ENCODE results near the gene PRKCZ. TPM values are rescaled to one million over a fixed set of nuclear protein-coding genes. Genes with fewer than 3 reads are reported as not detected.

Gene PRKCZ
- total RNA-seq, 1 experiment from 2014 or later = 36.0 TPM

DNA sequence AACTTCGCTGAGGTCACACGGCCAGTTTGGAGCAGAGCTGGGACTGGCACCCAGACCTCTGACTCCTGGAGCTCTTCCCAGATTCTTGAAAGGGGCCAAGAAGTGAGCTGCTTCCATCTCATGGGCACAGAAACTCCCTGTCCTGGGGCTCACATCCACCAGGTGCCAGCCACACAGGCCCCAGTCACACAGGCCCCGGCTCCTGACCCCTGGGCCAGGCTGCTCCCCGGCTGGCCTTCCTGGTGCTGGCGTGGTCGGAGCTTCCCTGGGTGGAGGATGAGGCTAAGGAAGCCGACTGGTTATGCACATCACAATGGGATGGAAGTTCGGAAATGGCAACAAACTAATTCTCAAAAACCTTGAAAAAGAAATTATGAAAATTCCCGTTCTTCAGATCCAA, 34.1 kb upstream of the PRKCZ start:
- no TSS peak for BruUV-seq (replicated peaks)
- H3K27ac ChIP-seq = no peak overlapping the region
- ChIA-PET POLR2A (ENCODE audit: unreplicated experiment) (no interaction called here), CTCF (no interaction called here)
- H3K36me3 ChIP-seq (ENCODE audit: low read depth) = no peaks in the 10 kb centered on the region
- no peak for TF ChIP-seq EZH2 (IDR thresholded peaks at IDR 0.05; ENCODE audit: low read depth)
- TF ChIP-seq, protein P1, sequence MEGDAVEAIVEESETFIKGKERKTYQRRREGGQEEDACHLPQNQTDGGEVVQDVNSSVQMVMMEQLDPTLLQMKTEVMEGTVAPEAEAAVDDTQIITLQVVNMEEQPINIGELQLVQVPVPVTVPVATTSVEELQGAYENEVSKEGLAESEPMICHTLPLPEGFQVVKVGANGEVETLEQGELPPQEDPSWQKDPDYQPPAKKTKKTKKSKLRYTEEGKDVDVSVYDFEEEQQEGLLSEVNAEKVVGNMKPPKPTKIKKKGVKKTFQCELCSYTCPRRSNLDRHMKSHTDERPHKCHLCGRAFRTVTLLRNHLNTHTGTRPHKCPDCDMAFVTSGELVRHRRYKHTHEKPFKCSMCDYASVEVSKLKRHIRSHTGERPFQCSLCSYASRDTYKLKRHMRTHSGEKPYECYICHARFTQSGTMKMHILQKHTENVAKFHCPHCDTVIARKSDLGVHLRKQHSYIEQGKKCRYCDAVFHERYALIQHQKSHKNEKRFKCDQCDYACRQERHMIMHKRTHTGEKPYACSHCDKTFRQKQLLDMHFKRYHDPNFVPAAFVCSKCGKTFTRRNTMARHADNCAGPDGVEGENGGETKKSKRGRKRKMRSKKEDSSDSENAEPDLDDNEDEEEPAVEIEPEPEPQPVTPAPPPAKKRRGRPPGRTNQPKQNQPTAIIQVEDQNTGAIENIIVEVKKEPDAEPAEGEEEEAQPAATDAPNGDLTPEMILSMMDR (conservative IDR thresholded peaks at IDR 0.05) = no peak
- H3F3A ChIP-seq (ENCODE audit: insufficient read depth, low read depth) = peaks cover 3% of the 10 kb centered on the region; the same call in 1 of the 2 replicates
- peaks cover 82% of the 10 kb centered on the region for H3K27me3 ChIP-seq (ENCODE audit: insufficient read depth, low read depth)
- no peak overlapping the region for H2AFZ ChIP-seq
- H3K4me3 ChIP-seq = no peak overlapping the region
- H3K4me1 ChIP-seq (replicated peaks; ENCODE audit: insufficient read depth) = no peaks in the 10 kb centered on the region
- H3K9me2 ChIP-seq (ENCODE audit: insufficient read depth) = no peaks in the 10 kb centered on the region
- intact Hi-C loops (cut with micrococcal nuclease; ENCODE audit: unreplicated experiment) = no loop called here
- no peaks in the 10 kb centered on the region for H3K79me2 ChIP-seq (ENCODE audit: low read depth)
- H3K4me2 ChIP-seq = no peak overlapping the region
- no peaks in the 10 kb centered on the region for H3K9me3 ChIP-seq (ENCODE audit: insufficient read depth, low read depth)
- H4K20me1 ChIP-seq (ENCODE audit: insufficient read depth) = no peaks in the 10 kb centered on the region
- no peak for DNase-seq

DNA sequence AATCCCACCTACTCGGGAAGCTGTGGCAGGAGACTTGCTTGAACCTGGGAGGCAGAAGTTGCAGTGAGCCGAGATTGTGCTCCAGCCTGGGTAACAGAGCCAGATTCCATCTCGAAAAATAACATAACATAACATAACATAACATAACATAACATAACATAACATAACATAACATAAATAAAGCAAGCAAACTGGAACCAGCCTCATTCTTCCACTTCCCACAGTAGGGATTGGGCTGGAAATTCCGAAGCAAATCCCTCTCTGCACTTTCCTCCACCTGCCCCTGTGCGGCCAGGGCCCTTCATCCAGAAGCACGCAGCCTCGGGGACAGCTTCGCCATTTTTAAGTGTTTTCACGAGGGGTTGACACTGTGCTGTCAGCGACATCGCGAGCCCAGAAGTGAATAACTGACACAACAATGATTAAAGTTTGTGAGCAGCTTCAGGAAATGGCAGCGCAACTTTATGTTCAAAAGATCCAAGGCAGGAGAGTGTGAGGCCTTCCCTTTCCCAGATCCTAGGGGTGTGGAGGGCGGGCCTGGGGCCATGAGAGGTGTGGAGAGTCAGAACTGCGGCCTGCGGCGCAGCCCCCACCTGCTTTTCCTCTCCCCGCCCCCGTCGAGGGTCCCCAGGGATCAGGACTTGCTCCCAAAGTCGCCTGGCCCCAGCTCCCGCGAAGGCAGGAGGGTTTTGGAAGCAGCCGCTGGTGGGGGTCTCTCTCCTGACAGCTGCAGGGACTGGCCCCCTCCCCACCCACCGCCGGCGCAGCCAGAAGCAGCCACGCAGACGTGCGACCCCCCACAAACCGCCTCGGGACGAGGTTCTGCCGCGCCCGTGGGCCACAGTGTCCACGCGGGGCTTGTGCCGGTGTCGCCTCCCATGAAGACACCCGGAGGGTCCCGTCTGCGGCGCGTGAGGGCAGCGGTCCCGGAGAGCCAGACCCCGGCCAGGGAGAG, 31.7 kb upstream of the PRKCZ start:
- POLR2A ChIA-PET (ENCODE audit: unreplicated experiment) = interaction anchor here (0.6 kb wide), 1 partner anchor 171 kb away, joined by 8 read pairs; no protein-coding TSS in a partner anchor
- Histone ChIP-seq H3K79me2 (ENCODE audit: low read depth) (no peaks in the 10 kb centered on the region), H3K4me1 (replicated peaks; ENCODE audit: insufficient read depth) (no peaks in the 10 kb centered on the region), H2AFZ (no peak overlapping the region), H3K4me2 (no peak overlapping the region), H3K9me2 (ENCODE audit: insufficient read depth) (no peaks in the 10 kb centered on the region), H3F3A (ENCODE audit: insufficient read depth, low read depth) (peaks cover 3% of the 10 kb centered on the region; the same call in 1 of the 2 replicates), H3K27ac (no peak overlapping the region), H3K9me3 (ENCODE audit: insufficient read depth, low read depth) (no peaks in the 10 kb centered on the region), H4K20me1 (ENCODE audit: insufficient read depth) (no peaks in the 10 kb centered on the region), H3K36me3 (ENCODE audit: low read depth) (no peaks in the 10 kb centered on the region), H3K27me3 (ENCODE audit: insufficient read depth, low read depth) (peaks cover 88% of the 10 kb centered on the region), H3K4me3 (no peak overlapping the region)
- no peak for TF ChIP-seq EZH2 (IDR thresholded peaks at IDR 0.05; ENCODE audit: low read depth)
- TF ChIP-seq, protein P1 (conservative IDR thresholded peaks at IDR 0.05) = no peak
- intact Hi-C loops (cut with micrococcal nuclease; ENCODE audit: unreplicated experiment) = no loop called here
- BruUV-seq (replicated peaks) = no TSS peak
- no peak for DNase-seq
- CTCF ChIA-PET = no interaction called here

DNA sequence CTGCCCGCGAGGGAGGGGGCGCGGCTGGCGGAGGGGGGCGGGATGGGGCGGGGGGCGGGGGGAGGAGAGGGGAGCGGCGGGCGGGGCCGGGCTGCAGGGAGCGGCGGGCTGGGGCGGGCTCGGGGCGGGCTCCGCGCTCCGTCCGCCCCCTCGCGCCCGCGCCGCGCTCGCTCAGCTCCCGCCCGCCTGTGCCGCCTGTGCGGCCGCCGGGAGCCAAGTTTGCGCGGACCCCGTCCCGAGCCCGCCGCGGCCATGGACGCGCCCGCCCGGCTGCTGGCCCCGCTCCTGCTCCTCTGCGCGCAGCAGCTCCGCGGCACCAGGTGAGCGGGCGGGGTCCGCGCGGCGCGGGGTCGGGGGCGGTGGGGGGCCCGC, 31.1 kb upstream of the PRKCZ start, which contains the start of gene GABRD:
Gene GABRD (plus strand): TSS at position 174 of the 372 bp plus-strand sequence. CDS start 79 bp downstream, at position 253.
- intact Hi-C loops (cut with micrococcal nuclease; ENCODE audit: unreplicated experiment) = no loop called here
- Histone ChIP-seq H3K9me3 (ENCODE audit: insufficient read depth, low read depth) (no peaks in the 10 kb centered on the region), H3K4me2 (no peak within 1 kb of the TSS), H3K4me1 (replicated peaks; ENCODE audit: insufficient read depth) (no peaks in the 10 kb centered on the region), H2AFZ (no peak within 1 kb of the TSS), H3K79me2 (ENCODE audit: low read depth) (no peaks in the 10 kb centered on the region), H3F3A (ENCODE audit: insufficient read depth, low read depth) (peaks cover 3% of the 10 kb centered on the region; the same call in 1 of the 2 replicates), H3K27me3 (ENCODE audit: insufficient read depth, low read depth) (peaks cover 88% of the 10 kb centered on the region), H3K36me3 (ENCODE audit: low read depth) (no peaks in the 10 kb centered on the region), H3K9me2 (ENCODE audit: insufficient read depth) (no peaks in the 10 kb centered on the region), H4K20me1 (ENCODE audit: insufficient read depth) (no peaks in the 10 kb centered on the region), H3K4me3 (no peak within 1 kb of the TSS), H3K27ac (no peak within 1 kb of the TSS)
- ChIA-PET POLR2A (ENCODE audit: unreplicated experiment) (interaction anchor here (0.6 kb wide), 1 partner anchor 170 kb away, joined by 8 read pairs; no protein-coding TSS in a partner anchor), CTCF (no interaction called here)
- TF ChIP-seq, protein P1 (conservative IDR thresholded peaks at IDR 0.05) = no peak
- no peak for TF ChIP-seq EZH2 (IDR thresholded peaks at IDR 0.05; ENCODE audit: low read depth)
- DNase-seq = no peak
- no TSS peak for BruUV-seq (replicated peaks)

All from PC-9 (cell line).